ENCODE data around the gene UGT2B17. TPM values are rescaled to one million over a fixed set of nuclear protein-coding genes. Genes with fewer than 3 reads are reported as not detected.
A peak's percentile ranks its signal among the peaks of the same experiment; 100 is the strongest.
"Not testable (repeated sequence)": the region's sequence is repeated elsewhere in the genome, so short reads cannot be mapped to it uniquely, and the experiment has no call there.

UGT2B17 gene
- total RNA-seq, 1 donor from 2014 or later, result 0.70 TPM

DNA sequence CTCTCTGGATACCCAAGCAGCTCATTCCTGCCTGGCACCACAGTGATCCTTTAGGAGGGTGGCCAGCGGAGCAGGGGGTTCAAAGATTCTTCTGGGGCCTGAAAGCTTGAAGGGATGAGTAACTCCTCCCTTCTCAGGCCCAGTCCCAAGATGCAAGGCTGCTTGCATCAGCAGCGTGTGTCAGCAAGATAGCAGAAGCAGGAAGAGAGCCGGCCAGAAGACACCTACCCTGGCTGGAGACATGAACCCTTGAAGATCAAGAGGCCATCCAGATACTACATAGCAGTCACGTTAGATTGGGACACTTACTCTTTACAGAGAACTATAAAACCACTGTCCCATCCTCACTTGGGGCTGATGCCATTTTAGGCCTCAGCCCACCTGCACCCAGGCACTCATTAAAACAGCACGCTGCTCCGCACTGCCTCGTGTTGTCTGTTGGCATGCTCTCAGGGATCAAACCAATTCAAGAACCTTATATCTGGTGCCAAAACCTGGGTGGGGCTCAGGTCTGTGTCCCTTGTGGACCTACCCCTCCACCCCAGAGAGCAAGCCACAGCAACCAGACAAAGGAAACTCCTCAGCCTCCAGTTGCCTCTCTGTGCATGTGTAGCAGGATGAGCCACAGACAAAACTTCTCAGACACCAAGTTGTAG is 6.5 kb downstream of the UGT2B17 start:
- DNase-seq (ENCODE audit: low read depth), result no peak

DNA sequence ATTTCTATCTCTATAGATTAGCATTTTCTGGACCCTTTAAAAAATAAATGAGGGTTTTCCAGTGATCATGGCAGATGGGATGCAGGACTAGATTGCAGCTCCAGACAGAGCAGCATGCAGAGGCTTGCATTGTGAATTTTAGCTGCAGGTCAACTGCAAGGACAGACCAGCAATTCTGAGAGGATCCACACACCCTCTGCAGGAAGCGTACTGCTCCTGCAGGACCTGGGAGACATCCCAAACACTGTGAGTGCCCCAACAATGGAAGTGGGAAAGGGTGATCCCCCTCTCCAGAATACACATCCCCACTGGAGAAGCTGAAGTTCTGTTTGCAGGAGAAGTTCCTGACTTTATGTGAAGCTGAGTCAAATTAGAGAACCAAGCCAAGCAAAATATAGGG is 7.1 kb downstream of the UGT2B17 start:
- DNase-seq (ENCODE audit: low read depth), result not testable (repeated sequence)

- not testable (repeated sequence) for DNase-seq (ENCODE audit: low read depth)
These were observed 7.6 kb downstream of the UGT2B17 start for GRCh38 chr4:68568535-68568934.

DNA sequence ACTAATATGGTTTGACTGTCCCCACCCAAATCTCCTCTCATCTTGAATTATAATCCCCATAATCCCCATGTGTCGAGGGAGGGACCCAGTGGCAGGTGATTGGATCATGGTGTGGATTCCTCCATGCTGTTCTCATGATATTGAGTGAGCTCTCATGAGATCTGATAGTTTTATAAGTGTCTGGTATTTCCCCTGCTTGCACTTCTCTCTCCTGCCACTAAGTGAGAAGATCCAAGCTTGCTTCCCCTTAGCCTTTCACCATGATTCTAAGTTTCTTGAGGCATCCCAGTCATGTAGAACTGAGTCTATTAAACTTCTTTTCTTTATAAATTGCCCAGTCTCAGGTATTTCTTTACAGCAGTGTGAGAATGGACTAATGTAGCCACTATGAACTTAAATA is 9.8 kb downstream of the UGT2B17 start:
- DNase-seq (ENCODE audit: low read depth), result not testable (repeated sequence)

GRCh38 chr4:68565082-68565481 is 11.0 kb downstream of the UGT2B17 start:
- not testable (repeated sequence) for DNase-seq (ENCODE audit: low read depth)

- DNase-seq (ENCODE audit: low read depth), result not testable (repeated sequence)
These were observed 15.6 kb downstream of the UGT2B17 start for GRCh38 chr4:68560364-68561070.

DNA sequence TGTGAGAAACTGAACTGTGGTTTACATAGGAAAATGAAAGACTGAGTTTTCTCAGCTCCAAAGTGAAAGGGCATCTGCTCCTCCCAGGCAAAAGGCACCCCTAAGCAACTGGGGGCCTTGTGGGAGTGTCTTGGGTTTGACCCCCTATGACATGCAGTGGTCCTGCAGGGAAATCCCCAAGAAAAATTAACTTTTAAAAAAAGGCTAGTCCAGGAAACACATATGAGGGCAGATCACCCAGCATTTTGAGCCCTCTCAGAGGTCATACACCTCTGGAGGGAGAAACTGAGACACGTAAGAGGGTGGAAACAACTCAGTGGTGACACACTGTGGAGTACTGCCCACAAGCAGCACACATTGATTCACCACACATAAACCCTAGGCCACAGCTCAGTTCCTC is 22.3 kb downstream of the UGT2B17 start:
- not testable (repeated sequence) for DNase-seq (ENCODE audit: low read depth)

DNA sequence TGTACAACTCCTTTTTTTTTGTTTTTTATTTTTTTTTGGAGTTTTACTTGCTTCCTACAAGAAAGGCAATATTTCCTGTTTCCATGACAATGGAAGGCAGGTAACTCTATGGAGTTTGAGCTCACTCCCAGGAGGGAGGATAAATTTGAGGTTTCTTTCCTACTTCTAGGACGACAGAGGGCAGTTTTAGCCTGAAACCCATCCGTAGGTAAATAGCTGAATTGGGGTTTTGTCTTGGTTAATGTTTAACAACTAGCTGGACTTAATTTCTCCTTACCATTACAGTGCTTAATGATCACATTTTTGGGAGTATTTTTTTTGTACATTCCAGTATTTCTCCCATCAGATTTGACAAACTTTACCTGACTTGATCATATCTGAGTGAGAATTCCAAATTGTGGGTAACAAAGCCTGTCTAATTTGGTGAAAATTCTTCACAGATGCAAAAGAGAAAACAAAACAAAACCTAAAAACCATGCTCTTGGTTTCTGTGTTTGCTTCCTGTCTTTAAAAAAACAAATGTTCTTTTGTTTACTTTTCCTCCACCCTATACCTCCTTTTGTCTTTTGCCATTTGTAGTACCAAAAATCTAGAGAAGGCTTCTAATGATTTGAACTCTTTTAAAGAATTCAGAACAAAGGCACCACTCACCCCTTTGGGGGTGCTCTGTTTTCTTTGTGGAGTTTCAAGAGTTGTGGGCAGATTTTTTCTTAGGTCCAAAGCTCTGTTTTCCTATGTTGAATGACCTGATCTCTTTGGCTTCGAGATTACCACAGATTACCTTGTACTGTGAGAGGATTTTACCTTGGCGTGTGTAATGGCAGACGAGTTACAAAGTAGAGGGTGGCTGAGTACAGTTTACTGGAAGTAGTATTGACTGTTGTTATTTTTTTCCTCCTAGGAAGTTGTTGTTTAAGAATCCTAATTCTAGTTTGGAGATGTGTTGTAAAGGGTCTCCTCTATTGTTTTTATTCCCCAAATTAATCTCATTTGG is 23.0 kb downstream of the UGT2B17 start:
- peak; percentile 48 for DNase-seq (ENCODE audit: low read depth)

GRCh38 chr4:68542742-68543141 is 33.4 kb downstream of the UGT2B17 start:
- DNase-seq (ENCODE audit: low read depth), result not testable (repeated sequence)

DNA sequence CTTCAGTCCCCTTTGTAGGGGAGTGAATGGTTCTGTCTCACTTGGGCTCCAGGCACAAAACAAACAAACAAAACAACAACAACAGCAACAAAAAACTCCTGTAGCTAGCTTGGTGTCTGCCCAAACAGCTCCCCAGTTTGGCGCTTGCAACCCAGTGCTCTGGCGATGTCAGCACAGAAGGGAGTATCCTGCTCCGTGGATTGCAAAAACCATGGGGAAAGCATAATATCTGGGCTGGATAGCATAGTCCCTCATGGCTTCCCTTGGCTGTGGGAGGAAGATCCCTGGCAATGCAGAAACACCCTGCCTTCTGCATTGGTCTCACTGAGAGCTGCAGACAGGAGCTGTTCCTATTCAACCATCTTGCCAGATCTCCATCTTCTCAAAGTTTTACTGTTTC is 39.7 kb downstream of the UGT2B17 start:
- DNase-seq (ENCODE audit: low read depth), result no peak

DNA sequence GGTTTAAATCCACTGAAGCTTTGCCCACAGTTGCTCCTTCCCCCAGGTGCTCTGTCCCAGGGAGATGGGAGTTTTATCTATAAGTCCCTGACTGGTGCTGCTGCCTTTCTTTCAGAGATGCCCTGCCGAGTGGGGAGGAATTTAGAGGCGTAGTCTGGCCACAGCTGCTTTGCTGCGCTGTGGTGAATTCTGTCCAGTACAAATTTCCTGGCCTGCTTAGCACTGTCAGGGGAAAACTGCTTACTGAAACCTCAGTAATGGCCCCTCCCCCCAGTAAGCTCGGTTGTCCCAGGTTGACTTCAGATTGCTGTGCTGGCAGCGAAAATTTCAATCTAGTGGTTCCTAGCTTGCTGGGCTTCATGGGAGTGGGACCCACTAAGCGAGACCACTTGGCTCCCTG is 40.1 kb downstream of the UGT2B17 start:
- DNase-seq (ENCODE audit: low read depth), result no peak

DNA sequence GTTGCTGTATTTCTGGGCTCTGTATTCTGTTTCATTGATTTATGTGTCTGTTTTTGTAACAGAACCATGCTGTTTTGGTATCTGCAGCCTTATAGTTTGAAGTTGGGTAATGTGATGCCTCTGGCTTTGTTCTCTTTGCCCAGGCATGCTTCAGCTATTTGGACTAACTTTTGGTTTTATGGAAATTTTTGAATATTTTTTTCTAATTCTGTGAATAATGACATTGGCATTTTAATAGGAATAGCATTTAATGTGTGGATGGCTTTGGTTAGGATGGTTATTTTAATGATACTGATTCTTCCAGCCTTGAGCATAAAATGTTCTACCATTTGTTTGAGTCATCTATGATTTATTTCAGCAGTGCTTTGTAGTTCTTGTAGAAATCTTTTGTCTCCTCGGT is 53.9 kb downstream of the UGT2B17 start:
- DNase-seq (ENCODE audit: low read depth), result peak; percentile 9

GRCh38 chr4:68520985-68521384 is 55.1 kb downstream of the UGT2B17 start:
- DNase-seq (ENCODE audit: low read depth), result no peak

DNA sequence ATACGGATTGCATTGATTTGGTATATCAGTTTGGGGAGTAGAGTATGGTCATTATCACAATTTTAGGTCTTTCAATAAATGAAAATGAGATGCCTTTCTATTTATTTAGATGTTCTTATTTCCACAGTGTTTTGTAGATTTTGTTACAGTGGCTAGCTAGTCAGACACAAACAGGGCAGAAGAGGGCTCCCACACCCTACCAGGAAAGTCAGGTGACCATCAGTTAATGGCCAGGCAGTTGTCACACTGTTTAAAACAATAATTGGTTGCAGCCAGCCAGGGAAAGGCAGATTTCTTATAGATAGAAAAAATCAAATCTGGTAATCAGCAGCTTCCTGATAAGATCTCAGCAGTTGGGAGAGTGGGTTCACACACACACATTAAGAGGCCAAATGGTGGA is 57.2 kb downstream of the UGT2B17 start:
- no peak for DNase-seq (ENCODE audit: low read depth)

GRCh38 chr4:68505452-68505851 is 70.7 kb downstream of the UGT2B17 start:
- DNase-seq (ENCODE audit: low read depth), result not testable (repeated sequence)

GRCh38 chr4:68504836-68505235 is 71.3 kb downstream of the UGT2B17 start:
- DNase-seq (ENCODE audit: low read depth), result not testable (repeated sequence)

DNA sequence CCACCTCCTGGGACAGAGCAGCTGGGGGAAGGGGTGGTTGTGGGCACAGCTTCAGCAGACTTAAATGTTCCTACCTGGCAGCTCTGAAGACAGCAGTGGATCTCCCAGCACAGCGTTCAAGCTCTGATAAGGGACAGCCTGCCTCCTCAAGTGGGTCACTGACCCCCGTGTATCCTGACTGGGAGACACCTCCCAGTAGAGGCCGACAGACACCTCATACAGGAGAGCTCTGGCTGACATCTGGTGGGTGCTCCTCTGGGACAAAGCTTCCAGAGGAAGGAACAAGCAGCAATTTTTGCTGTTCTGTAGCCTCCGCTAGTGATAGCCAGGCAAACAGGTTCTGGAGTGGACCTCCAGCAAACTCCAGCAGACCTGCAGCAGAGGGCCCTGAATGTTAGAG is 72.7 kb downstream of the UGT2B17 start:
- DNase-seq (ENCODE audit: low read depth), result not testable (repeated sequence)

- no peak for DNase-seq (ENCODE audit: low read depth)
These were observed 77.1 kb downstream of the UGT2B17 start for GRCh38 chr4:68499021-68499420.

DNA sequence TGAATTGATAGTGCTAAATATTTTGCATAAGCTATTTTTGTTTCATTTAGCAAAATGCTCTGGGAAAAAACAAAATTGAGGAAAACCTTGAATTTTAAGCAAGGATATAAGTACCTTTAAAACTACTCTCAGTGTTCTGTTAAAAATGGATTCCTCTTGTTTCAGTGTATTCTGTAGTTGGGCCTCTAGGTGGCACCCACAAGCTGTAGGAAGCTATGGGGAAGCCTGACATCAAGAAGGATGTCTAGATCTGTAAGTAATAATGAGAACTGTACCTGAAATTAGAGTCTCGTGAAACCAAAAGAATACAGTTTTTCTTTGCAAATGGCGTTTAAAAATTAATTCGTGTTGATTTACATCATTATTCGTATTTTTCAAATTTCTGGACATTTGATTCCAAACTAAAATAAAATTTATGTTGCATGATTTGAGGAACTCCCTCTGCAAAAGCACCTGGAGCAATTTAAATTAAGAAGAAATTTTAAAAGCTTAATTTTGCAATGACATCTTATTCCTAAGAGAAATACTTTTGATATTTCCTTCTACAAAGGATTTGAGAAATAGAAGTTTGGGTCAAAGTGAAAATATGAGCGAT is 77.6 kb downstream of the UGT2B17 start:
- DNase-seq (ENCODE audit: low read depth), result peak; percentile 70

DNA sequence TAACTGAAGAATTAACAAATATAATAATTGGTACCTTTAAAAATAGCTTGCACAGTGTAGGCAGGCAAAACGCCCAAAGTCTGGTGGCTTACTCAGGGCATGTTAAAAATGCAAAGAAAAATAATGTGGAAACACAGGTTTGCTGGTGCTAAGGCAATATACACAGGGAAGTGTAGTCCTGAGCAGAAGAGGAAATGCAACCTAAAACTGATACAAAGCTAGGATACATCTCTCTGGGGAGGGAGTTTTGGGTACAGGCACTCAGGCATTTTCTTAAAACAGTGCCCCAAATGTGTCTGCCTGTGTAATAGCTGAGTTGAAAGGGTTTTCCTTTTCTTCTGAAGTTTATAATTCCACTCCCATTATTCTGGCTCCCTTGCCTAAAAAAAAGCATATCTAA is 81.4 kb downstream of the UGT2B17 start:
- no peak for DNase-seq (ENCODE audit: low read depth)

DNA sequence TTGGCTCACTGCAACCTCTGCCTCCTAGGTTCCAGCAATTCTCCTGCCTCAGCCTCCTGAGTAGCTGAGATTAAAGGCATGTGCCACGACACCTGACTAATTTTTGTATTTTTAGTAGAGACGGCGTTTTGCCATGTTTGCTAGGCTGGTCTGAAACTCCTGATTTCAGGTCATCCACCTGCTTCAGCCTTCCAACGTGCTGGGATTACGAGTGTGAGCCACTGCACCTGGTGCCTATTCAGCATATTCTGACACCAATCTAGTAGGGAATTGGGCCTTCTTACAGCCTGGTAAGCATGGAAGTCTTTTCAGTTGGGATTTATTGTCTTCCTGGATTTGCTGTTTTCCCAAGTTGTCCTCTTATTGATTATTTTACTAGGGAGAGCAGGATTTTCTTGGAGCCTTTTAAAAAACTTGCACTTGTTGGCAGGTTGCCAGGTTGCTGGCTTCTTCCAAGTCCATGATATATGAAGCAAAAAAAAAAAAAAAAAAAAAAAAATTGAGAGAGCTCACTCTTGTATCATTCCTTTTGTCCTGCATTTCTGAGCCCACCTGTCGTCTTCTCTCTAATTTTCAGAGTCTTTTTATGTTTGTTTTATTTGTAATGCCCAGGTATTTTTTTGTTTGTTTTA is 85.2 kb downstream of the UGT2B17 start:
- no peak for DNase-seq (ENCODE audit: low read depth)

Measured in renal cortical epithelial cell (primary cell).